ENCODE results near the gene DPH2.

Gene DPH2

GRCh38 chr1:44000122-44000665, 30.4 kb downstream of the DPH2 start:
- no peak for DNase-seq (ENCODE audit: low read depth in 2 of 2)

GRCh38 chr1:44002165-44002564, 32.4 kb downstream of the DPH2 start:
- no peak for DNase-seq (ENCODE audit: low read depth in 2 of 2)

GRCh38 chr1:44002606-44003157, 32.9 kb downstream of the DPH2 start:
- no peak for DNase-seq (ENCODE audit: low read depth in 2 of 2)

GRCh38 chr1:44008259-44008658, 38.4 kb downstream of the DPH2 start:
- no peak for DNase-seq (ENCODE audit: low read depth in 2 of 2)

GRCh38 chr1:44010935-44011471, 41.2 kb downstream of the DPH2 start:
- no peak for DNase-seq (ENCODE audit: low read depth in 2 of 2)

GRCh38 chr1:44012404-44012803, 42.6 kb downstream of the DPH2 start:
- no peak for DNase-seq (ENCODE audit: low read depth in 2 of 2)

GRCh38 chr1:44012941-44013609, 43.3 kb downstream of the DPH2 start:
- DNase-seq (ENCODE audit: low read depth in 2 of 2), result no peak

GRCh38 chr1:44013949-44014348, 44.1 kb downstream of the DPH2 start:
- no peak for DNase-seq (ENCODE audit: low read depth in 2 of 2)

GRCh38 chr1:44014365-44015104, 44.7 kb downstream of the DPH2 start:
- no peak for DNase-seq (ENCODE audit: low read depth in 2 of 2)

GRCh38 chr1:44015206-44015605, 45.4 kb downstream of the DPH2 start:
- no peak for DNase-seq (ENCODE audit: low read depth in 2 of 2)

GRCh38 chr1:44016041-44016889, 46.5 kb downstream of the DPH2 start:
- no peak for DNase-seq (ENCODE audit: low read depth in 2 of 2)

- DNase-seq (ENCODE audit: low read depth in 2 of 2), result no peak
These were observed 47.1 kb downstream of the DPH2 start for GRCh38 chr1:44016890-44017400.

- DNase-seq (ENCODE audit: low read depth in 2 of 2), result no peak
These were observed 49.7 kb downstream of the DPH2 start for GRCh38 chr1:44019466-44019948.

GRCh38 chr1:44020464-44020863, 50.7 kb downstream of the DPH2 start:
- no peak for DNase-seq (ENCODE audit: low read depth in 2 of 2)

GRCh38 chr1:44021156-44021555, 51.3 kb downstream of the DPH2 start:
- DNase-seq (ENCODE audit: low read depth in 2 of 2), result no peak

- DNase-seq (ENCODE audit: low read depth in 2 of 2), result no peak
These were observed 51.9 kb downstream of the DPH2 start for GRCh38 chr1:44021581-44022321.
